H9 (cell line): ENCODE measurements around the gene PDE1C. TPM values are rescaled to one million over a fixed set of nuclear protein-coding genes. Genes with fewer than 3 reads are reported as not detected.

Experiments
- DNase-seq: peaks from one replicate; pipeline ENCODE4 v3.0.0-alpha.2; 2017
- H2AFZ ChIP-seq: one replicate; pipeline ENCODE4 v1.6.1; 2013; ENCODE audit warnings: mild to moderate bottlenecking, low read length, control low read depth, moderate library complexity
- H2AK5ac ChIP-seq: 2 replicates; pipeline ENCODE4 v1.6.1; 2013; ENCODE audit warnings: low read length, control low read depth, mixed read lengths; ENCODE audit not compliant: insufficient read length
- H2BK120ac ChIP-seq: one replicate; pipeline ENCODE4 v1.6.1; 2013; ENCODE audit warnings: low read depth, mild to moderate bottlenecking, low read length, control low read depth, inconsistent platforms; ENCODE audit not compliant: poor library complexity, severe bottlenecking
- H2BK12ac ChIP-seq: 2 replicates; pipeline ENCODE4 v1.6.1; 2013; ENCODE audit warnings: low read length, control low read depth, mixed read lengths, low read depth; ENCODE audit not compliant: insufficient read length
- H2BK15ac ChIP-seq: 2 replicates; pipeline ENCODE4 v1.6.1; 2013; ENCODE audit warnings: low read depth, low read length, control low read depth
- H2BK20ac ChIP-seq: one replicate; pipeline ENCODE4 v1.6.1; 2013; ENCODE audit warnings: low read depth, mild to moderate bottlenecking, low read length, control low read depth, inconsistent platforms; ENCODE audit not compliant: poor library complexity, severe bottlenecking
- H2BK5ac ChIP-seq: 2 replicates; pipeline ENCODE4 v1.6.1; 2013; ENCODE audit warnings: low read length, control low read depth, mixed read lengths; ENCODE audit not compliant: insufficient read length
- H3K14ac ChIP-seq: 2 replicates; pipeline ENCODE4 v1.6.1; 2013; ENCODE audit warnings: low read length, control low read depth; ENCODE audit not compliant: insufficient read depth
- H3K18ac ChIP-seq: 2 replicates; pipeline ENCODE4 v1.6.1; 2013; ENCODE audit warnings: low read depth, mild to moderate bottlenecking, mixed read lengths, low read length, control low read depth; ENCODE audit not compliant: insufficient read length
- H3K23ac ChIP-seq: 2 replicates; pipeline ENCODE4 v1.6.1; 2013; ENCODE audit warnings: low read length, control low read depth, mixed read lengths, low read depth; ENCODE audit not compliant: insufficient read length
- H3K23me2 ChIP-seq: 2 replicates; pipeline ENCODE4 v1.6.1; 2013; ENCODE audit warnings: low read depth, mild to moderate bottlenecking, mixed read lengths, low read length, control low read depth; ENCODE audit not compliant: insufficient read length, poor library complexity, severe bottlenecking
- H3K27ac ChIP-seq: 2 replicates; pipeline ENCODE4 v1.5.1; 2013; ENCODE audit warnings: low read length, control low read depth, mixed read lengths, low read depth; ENCODE audit not compliant: insufficient read length
- H3K27me3 ChIP-seq: 2 replicates; pipeline ENCODE4 v1.6.1; 2013; ENCODE audit warnings: low read length, control low read depth, inconsistent platforms; ENCODE audit not compliant: insufficient read depth
- H3K4ac ChIP-seq: 2 replicates; pipeline ENCODE4 v1.6.1; 2013; ENCODE audit warnings: low read depth, mild to moderate bottlenecking, control low read depth, inconsistent platforms, low read length, moderate library complexity
- H3K4me1 ChIP-seq: 2 replicates; pipeline ENCODE4 v1.6.1; 2013; ENCODE audit warnings: low read length, control low read depth, inconsistent platforms; ENCODE audit not compliant: insufficient read depth
- H3K4me2 ChIP-seq: 2 replicates; pipeline ENCODE4 v1.6.1; 2013; ENCODE audit warnings: low read length, control low read depth, mixed read lengths; ENCODE audit not compliant: insufficient read length, insufficient read depth
- H3K56ac ChIP-seq: 2 replicates; pipeline ENCODE4 v1.6.1; 2013; ENCODE audit warnings: low read depth, mild to moderate bottlenecking, mixed read lengths, low read length, control low read depth; ENCODE audit not compliant: insufficient read length
- H3K79me1 ChIP-seq: 2 replicates; pipeline ENCODE4 v1.6.1; 2013; ENCODE audit warnings: low read depth, mild to moderate bottlenecking, moderate library complexity, low read length, control low read depth, inconsistent platforms; ENCODE audit not compliant: insufficient read depth, poor library complexity, severe bottlenecking
- H3K79me2 ChIP-seq: 2 replicates; pipeline ENCODE4 v1.6.1; 2013; ENCODE audit warnings: low read length, control low read depth, inconsistent platforms; ENCODE audit not compliant: insufficient read depth
- H3K9ac ChIP-seq: 2 replicates; pipeline ENCODE4 v1.6.1; 2013; ENCODE audit warnings: low read length, control low read depth, mixed read lengths; ENCODE audit not compliant: insufficient read length; ENCODE audit errors: extremely low read depth
- H3K9me3 ChIP-seq: one replicate; pipeline ENCODE4 v1.6.1; 2013; ENCODE audit warnings: low read depth, low read length, inconsistent platforms; ENCODE audit not compliant: control insufficient read depth
- H3T11ph ChIP-seq: one replicate; pipeline ENCODE4 v1.6.1; 2013; ENCODE audit warnings: mild to moderate bottlenecking, low read length, control low read depth, inconsistent platforms
- H4K20me1 ChIP-seq: one replicate; pipeline ENCODE4 v1.6.1; 2013; ENCODE audit not compliant: control insufficient read depth, insufficient read length, insufficient read depth
- H4K5ac ChIP-seq: 2 replicates; pipeline ENCODE4 v1.6.1; 2013; ENCODE audit warnings: low read depth, mild to moderate bottlenecking, mixed read lengths, low read length, control low read depth; ENCODE audit not compliant: insufficient read length
- H4K8ac ChIP-seq: replicated peaks from 2 replicates; pipeline ENCODE4 v1.6.1; 2013; ENCODE audit warnings: low read length, control low read depth, mixed read lengths, low read depth; ENCODE audit not compliant: insufficient read length
- H4K91ac ChIP-seq: 2 replicates; pipeline ENCODE4 v1.6.1; 2013; ENCODE audit warnings: low read depth, mild to moderate bottlenecking, moderate library complexity, mixed read lengths, low read length, control low read depth; ENCODE audit not compliant: insufficient read length
- H3K27ac Mint-ChIP-seq, 3 experiments: 2 replicates in 2 of 3; 3 replicates in 1 of 3; pipeline ENCODE4 v1.8.0; 2020 to 2021; ENCODE audit warnings: mixed read lengths in 3 of 3, mild to moderate bottlenecking in 1 of 3, moderate library complexity in 1 of 3
- H3K27me3 Mint-ChIP-seq: 2 replicates; pipeline ENCODE4 v1.8.0; 2021; ENCODE audit warnings: low read depth, mild to moderate bottlenecking, moderate library complexity, mixed read lengths
- H3K36me3 Mint-ChIP-seq, 3 experiments: 2 replicates in 2 of 3; 3 replicates in 1 of 3; pipeline ENCODE4 v1.8.0; 2020 to 2021; ENCODE audit warnings: low read depth in 3 of 3, mixed read lengths in 3 of 3; ENCODE audit not compliant: insufficient read depth in 1 of 3
- H3K4me1 Mint-ChIP-seq, 2 experiments: 2 replicates each; pipeline ENCODE4 v1.8.0; 2020; ENCODE audit warnings: mixed read lengths in 2 of 2
- H3K4me3 Mint-ChIP-seq, 2 experiments: 2 replicates in 1 of 2; 3 replicates in 1 of 2; pipeline ENCODE4 v1.8.0; 2020 to 2021; ENCODE audit warnings: mild to moderate bottlenecking in 2 of 2, mixed read lengths in 2 of 2, moderate library complexity in 1 of 2
- H3K9me3 Mint-ChIP-seq, 2 experiments: 2 replicates in 1 of 2; 3 replicates in 1 of 2; pipeline ENCODE4 v1.8.0; 2020; ENCODE audit warnings: mild to moderate bottlenecking in 2 of 2, mixed read lengths in 2 of 2, moderate library complexity in 1 of 2
- WGBS: extraction: QIAGEN DNeasy Blood & Tissue Kit; methylation state at CpG from one replicate; pipeline ENCODE4 v1.1.7; 2013; ENCODE audit warnings: missing lambda C conversion rate, low lambda C conversion rate, mixed read lengths; ENCODE audit not compliant: insufficient read length; ENCODE audit errors: extremely low coverage; 5-methylcytosine and 5-hydroxymethylcytosine counted together
- total RNA-seq: library from RNA; stranded (reverse); gene quantifications from 2 replicates; pipeline ENCODE4 v1.2.1, GENCODE V29; 2021
- TF ChIP-seq, protein P1 (sequence below): fragments of 200-600 bp; sonication (generic); conservative IDR thresholded peaks from 3 replicates; pipeline ENCODE4 v1.8.0; 2021; ENCODE audit warnings: antibody characterized with exemption, mild to moderate bottlenecking

PDE1C gene
- total RNA-seq, 1 experiment from 2014 or later: 0.17 TPM

DNA sequence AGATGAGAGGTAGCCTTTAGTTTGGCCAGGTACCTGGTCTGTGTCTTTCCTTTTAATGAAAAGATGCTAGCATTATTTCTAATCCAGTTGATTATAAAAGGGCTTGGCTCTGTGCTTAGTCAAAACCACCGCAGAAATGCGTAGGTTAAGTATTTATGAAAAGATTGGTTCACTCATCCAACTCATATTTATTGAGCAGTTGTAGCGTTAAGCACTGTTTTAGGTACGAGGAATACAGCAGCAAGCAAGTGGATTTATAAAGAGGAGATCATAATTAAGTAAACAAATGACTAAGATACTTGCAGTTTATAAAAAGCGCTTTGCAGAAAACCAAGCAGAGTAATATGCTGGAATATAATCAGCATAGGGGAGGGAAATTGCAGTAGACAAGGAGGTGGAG lies 253.4 kb downstream of the PDE1C start:
- H3K23ac ChIP-seq: no peak overlapping the region
- no peaks in the 10 kb centered on the region for H3K27me3 ChIP-seq
- no CpG with 5 or more reads among the region's 5 CpGs for WGBS
- Mint-ChIP-seq H3K27ac (no peak overlapping the region; a peak in 1 of 7 replicates), H3K4me1 (peaks cover 7% of the 10 kb centered on the region in 2 experiments), H3K36me3 (no peaks in the 10 kb centered on the region), H3K27me3 (peaks cover 21% of the 10 kb centered on the region), H3K9me3 (no peaks in the 10 kb centered on the region), H3K4me3 (no peak overlapping the region)
- no peak overlapping the region for H2BK20ac ChIP-seq
- no peaks in the 10 kb centered on the region for H3K23me2 ChIP-seq
- H3K18ac ChIP-seq: no peak overlapping the region
- no peak overlapping the region for H3T11ph ChIP-seq
- H2BK120ac ChIP-seq: no peak overlapping the region
- no peak overlapping the region for H3K27ac ChIP-seq
- no peak overlapping the region for H2AK5ac ChIP-seq
- H4K91ac ChIP-seq: no peak overlapping the region
- no peak overlapping the region for H3K14ac ChIP-seq
- no peak overlapping the region for H2AFZ ChIP-seq
- H4K20me1 ChIP-seq: no peaks in the 10 kb centered on the region
- H3K79me2 ChIP-seq: no peaks in the 10 kb centered on the region
- no peak overlapping the region for H3K56ac ChIP-seq
- no peaks in the 10 kb centered on the region for H3K9me3 ChIP-seq
- H4K8ac ChIP-seq: no peak overlapping the region
- H3K4ac ChIP-seq: no peak overlapping the region
- no peak overlapping the region for H3K4me2 ChIP-seq
- H2BK12ac ChIP-seq: no peak overlapping the region
- H3K9ac ChIP-seq: no peak overlapping the region
- no peaks in the 10 kb centered on the region for H3K79me1 ChIP-seq
- no peak overlapping the region for H2BK5ac ChIP-seq
- no peak overlapping the region for H2BK15ac ChIP-seq
- no peaks in the 10 kb centered on the region; the same call in 1 of the 2 replicates for H3K4me1 ChIP-seq
- TF ChIP-seq, protein P1, sequence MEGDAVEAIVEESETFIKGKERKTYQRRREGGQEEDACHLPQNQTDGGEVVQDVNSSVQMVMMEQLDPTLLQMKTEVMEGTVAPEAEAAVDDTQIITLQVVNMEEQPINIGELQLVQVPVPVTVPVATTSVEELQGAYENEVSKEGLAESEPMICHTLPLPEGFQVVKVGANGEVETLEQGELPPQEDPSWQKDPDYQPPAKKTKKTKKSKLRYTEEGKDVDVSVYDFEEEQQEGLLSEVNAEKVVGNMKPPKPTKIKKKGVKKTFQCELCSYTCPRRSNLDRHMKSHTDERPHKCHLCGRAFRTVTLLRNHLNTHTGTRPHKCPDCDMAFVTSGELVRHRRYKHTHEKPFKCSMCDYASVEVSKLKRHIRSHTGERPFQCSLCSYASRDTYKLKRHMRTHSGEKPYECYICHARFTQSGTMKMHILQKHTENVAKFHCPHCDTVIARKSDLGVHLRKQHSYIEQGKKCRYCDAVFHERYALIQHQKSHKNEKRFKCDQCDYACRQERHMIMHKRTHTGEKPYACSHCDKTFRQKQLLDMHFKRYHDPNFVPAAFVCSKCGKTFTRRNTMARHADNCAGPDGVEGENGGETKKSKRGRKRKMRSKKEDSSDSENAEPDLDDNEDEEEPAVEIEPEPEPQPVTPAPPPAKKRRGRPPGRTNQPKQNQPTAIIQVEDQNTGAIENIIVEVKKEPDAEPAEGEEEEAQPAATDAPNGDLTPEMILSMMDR: no peak
- no peak for DNase-seq
- no peak overlapping the region for H4K5ac ChIP-seq
